H1 (cell line): ENCODE data around the gene TMEM209. TPM values are rescaled to one million over a fixed set of nuclear protein-coding genes. Genes with fewer than 3 reads are reported as not detected.

ENCODE experiments used
- E2F6 ChIP-seq: IDR thresholded peaks from 2 replicates; pipeline ENCODE4 v1.6.1; 2012; ENCODE audit warnings: inconsistent platforms
- polyA plus RNA-seq, 7 experiments: library from polyadenylated mRNA; depleted of rRNA in 3 of 7; stranded (reverse) in 5 of 7; unstranded in 2 of 7; fragments of >200 nt in 5 of 7; fragments of 200-250 nt in 2 of 7; gene quantifications; 1 replicate in 5 of 7; 2 replicates in 1 of 7; 4 replicates in 1 of 7; pipeline versions ENCODE4 v1.2.1 to v1.2.3, GENCODE V29; 2011 to 2013; ENCODE audit warnings: missing spikeins in 2 of 7, mixed read lengths in 2 of 7
- total RNA-seq: library from RNA; stranded (reverse); fragmentation: NEBNext Ultra II Directional; extraction: Animal tissue kit (Norgen Biotek cat#: 25700); gene quantifications from 2 replicates; pipeline ENCODE4 v1.2.1, GENCODE V29; 2021

TMEM209 gene
- total and polyA plus RNA-seq, 2 of the 8 experiments (the other 6 are each of a cell fraction or from before 2014, with no cell fraction given) = 28.5 to 30.5 TPM

- TF ChIP-seq E2F6 = no peak
These were observed 73.0 kb downstream of the TMEM209 start (continued) for GRCh38 chr7:130131964-130132875.
